DOHH2 (cell line): ENCODE data around the gene ZNF625.

Source experiments
- EZH2phosphoT487 ChIP-seq: fragments of 200-600 bp; sonication (generic); IDR thresholded peaks from 2 replicates; pipeline ENCODE4 v1.6.1; 2017; ENCODE audit warnings: borderline replicate concordance, mild to moderate bottlenecking, antibody characterized with exemption, low read length, moderate library complexity, mixed read lengths
- TF ChIP-seq, protein P1 (sequence below): fragments of 200-600 bp; sonication (generic); IDR thresholded peaks from one replicate; pipeline ENCODE4 v1.5.1; 2014; ENCODE audit warnings: antibody characterized with exemption, mild to moderate bottlenecking, low read depth, low read length; ENCODE audit not compliant: poor library complexity, severe bottlenecking

DNA sequence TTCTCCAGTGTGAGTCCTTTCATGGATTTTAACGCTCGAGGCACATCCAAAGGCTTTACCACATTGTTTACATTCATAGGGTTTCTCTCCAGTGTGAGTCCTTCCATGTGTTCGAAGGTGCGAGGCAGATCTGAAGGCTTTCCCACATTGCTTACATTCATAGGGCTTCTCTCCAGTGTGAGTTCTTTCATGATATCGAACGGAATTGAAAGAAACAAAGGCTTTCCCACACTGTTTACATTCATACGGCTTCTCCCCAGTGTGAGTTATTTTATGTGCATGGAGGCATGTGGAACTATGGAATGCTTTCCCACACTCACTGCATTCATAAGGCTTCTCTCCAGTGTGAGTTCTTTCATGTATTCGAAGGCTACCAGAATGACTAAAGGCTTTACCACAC is 11.2 kb downstream of the ZNF625 start:
- TF ChIP-seq, protein P1, sequence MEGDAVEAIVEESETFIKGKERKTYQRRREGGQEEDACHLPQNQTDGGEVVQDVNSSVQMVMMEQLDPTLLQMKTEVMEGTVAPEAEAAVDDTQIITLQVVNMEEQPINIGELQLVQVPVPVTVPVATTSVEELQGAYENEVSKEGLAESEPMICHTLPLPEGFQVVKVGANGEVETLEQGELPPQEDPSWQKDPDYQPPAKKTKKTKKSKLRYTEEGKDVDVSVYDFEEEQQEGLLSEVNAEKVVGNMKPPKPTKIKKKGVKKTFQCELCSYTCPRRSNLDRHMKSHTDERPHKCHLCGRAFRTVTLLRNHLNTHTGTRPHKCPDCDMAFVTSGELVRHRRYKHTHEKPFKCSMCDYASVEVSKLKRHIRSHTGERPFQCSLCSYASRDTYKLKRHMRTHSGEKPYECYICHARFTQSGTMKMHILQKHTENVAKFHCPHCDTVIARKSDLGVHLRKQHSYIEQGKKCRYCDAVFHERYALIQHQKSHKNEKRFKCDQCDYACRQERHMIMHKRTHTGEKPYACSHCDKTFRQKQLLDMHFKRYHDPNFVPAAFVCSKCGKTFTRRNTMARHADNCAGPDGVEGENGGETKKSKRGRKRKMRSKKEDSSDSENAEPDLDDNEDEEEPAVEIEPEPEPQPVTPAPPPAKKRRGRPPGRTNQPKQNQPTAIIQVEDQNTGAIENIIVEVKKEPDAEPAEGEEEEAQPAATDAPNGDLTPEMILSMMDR = no peak
- no peak for TF ChIP-seq EZH2phosphoT487
